ENCODE measurements around the gene TMEM44.
"Not testable (repeated sequence)": the region's sequence is repeated elsewhere in the genome, so short reads cannot be mapped to it uniquely, and the experiment has no call there.

Gene TMEM44

DNA sequence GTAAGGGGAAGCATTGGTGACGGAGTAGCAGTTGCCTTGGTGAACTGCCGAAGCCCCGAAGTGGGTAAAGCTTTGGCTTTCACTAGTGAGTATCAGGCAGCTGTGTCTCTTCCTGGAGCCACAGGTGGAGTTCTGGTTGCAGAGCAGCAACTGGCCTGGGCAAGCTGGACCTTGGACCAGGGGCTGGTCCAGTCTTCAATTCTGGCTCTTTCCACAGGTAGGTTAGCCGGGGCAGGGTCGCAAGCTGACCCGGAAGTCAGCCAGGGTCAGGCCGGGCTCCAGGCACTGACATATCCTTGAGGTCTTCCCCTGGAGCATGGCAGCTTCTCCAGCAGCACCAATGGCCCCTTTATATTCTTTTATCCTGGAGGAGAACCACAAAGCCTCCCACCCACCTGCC lies 73.2 kb downstream of the TMEM44 start:
- in situ Hi-C loops (cut with MboI; ENCODE audit: low sequenced_read_pairs), result no loop called here

DNA sequence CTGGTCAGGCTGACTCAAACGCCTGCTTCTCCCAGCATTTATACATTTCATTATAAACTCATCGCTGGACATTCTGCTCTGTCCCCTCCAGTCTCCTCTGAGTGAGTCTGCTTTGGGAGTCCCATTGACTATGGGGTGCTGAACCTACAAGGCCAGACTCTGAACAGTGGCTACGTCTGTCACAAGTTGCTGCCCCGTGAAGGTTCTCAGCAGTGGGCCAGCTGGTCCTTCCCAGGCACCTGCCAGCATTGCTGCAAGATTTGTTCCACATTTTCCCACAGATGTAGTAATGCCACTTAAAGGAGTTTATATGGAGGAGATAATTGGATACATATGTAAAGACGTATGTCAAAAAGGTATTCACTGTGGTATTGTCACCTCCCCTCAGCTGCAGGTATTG lies 73.7 kb downstream of the TMEM44 start:
- in situ Hi-C loops (cut with MboI; ENCODE audit: low sequenced_read_pairs), result no loop called here

DNA sequence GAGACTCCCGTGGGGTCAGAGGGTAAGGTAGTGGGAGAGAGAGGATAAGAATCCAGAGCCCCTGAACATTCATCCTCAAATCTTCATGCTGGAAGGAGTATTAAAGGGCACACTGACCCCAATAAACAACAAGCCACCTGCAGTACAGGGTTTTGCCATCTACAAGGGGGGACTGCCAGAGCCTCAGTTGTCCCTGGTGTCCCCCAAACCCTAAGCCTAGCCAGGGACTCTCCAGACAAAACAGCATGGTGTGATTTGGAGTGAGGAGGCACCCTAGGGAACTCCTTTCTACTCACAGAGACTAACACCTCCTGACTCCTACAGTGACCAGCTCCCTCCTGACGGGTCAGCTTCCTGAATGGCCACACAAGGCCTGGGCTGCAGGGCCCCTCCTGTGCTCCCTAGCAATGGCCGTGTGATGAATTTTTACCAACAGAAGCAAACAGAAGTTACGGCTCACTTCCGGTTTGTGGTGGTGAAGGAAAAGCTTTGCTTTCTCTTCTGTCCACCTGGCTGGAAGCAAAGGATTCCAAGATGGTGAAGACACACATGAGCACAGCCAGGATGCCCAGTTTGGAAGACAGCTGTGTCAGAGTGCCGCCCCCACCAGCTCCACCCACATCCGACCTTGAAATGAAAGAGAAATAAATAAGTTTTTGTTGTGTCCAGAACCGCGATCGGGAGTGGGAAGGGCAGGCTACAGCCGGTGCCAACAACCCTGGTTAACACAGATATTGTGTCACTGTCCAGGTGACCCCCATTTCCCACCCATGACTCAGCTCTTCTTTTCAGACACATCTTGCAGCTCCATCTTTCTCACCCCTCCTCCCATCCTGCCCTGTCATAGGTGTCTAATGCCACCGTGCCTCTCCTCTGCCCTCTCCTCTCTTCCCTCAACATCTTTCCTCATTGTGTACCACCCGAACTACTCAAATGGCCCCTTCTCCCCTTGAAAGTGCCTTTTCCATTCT lies 76.8 kb downstream of the TMEM44 start:
- in situ Hi-C loops (cut with MboI; ENCODE audit: low sequenced_read_pairs), result no loop called here

DNA sequence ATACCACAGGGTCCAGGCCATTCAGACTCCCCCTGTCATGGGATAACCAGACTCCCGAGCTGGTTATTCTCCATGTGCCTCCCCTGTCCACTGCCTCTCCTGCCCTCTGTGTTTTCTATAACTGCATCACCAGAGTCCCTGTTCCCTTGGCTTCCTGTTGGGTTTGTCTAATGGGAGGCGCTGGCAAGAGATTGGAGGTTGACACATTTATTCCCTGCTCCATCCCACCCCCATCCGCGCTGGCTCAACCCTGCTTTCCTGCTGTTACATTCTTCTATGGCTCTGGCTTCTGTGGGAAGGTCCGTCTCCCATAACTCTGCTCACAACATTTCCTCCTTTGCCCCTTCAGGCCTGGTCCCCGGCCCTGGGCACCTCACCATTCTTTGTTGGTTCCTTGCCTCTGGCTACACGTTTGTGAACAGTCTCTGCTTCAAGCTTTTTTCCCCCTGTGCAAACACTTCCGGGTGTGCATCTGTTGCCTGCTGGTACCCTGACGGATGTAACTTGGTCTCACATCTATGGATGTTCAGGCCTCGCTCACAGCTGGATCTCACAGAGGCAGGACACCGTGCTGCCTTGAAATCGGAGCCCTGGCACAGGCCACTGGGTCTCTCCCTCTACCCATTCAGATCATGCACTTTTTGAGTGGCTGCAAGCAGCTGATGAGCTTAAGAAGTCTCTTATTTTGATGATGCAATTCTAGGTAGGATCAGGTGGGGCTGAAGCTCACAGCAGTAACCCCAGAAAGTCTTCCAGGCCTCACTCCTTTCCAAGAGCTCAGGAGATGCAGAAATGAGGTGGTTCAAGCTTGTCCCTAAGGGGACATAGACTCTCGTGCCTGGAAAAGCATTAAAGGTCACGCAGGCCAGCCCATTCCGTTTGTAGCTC lies 77.8 kb downstream of the TMEM44 start:
- in situ Hi-C loops (cut with MboI; ENCODE audit: low sequenced_read_pairs), result no loop called here

DNA sequence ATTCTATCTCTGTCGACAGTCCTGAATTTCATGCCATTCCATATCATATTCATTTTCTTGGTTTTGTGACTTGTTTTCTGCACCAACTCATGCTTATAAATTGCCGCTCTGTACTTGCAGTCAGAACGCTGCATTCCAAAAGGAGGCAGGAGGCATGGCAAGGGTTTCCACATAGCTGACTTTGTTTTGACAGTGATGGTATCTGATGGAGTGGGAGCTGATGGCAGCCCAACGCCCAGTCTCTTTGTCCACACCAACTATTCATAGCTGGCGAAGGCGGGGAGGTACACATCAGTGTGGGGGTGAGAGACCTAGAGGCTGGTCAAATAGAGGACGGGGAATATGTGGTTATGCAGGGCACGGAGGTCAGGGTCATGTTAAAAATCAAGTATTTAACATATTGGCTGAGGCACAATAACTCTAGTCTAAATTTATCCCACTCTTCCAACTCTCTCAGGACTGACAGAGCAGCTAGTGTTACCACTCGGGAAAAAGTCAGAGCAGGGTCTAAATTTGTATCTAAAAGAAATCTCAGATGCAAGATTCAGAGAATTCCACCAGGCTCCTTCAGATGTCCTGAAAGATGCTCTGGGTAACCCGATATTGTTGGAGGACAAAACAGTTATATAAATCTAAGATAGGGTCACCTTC lies 78.6 kb downstream of the TMEM44 start:
- in situ Hi-C loops (cut with MboI; ENCODE audit: low sequenced_read_pairs), result no loop called here

DNA sequence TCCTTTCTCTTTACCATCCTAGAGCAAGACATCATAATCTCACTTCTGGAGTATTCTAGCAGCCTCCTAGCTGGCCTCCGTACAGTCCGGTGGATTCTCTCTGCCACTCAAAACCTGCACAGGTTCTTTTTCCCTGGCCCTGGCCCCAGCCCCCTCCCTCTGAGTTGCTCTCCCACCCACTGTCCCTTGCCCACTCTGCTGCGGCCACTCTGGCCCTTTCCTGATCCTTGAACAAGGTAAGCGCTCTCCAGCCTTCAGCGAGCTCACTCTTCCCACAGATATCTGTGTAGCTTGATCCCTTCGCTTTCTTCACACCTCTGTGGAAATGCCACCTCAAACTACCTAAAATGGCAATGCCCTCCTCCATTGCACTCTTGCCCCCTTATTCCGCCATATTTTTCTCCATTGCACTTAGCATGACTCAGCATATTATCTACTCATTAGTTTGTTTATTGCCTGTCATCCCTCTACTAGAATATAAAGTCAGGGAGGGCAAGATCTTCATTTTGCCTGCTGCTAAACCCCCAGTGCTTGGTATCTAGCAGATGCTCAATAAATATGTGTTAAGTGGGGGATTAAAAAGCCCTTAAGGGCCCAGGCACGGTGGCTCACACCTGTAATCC lies 80.8 kb downstream of the TMEM44 start:
- in situ Hi-C loops (cut with MboI; ENCODE audit: low sequenced_read_pairs), result no loop called here

DNA sequence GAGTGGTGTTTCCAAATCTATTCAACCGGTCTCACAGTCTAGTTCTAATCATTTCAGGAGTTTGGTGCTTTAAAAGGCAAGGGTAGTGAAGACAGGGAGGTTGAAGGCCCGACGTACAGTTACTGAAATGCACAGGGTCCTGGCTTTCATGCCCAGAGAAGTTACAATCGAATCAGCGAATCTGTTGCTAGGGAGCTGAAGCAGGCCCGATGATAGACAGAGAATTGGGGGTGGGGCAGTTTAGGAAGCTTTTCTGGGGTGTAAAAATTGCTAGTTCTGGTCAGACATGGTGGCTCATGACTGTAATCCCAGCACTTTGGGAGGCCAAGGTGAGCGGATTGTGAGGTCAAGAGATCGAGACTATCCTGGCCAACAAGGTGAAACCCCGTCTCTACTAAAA lies 83.4 kb downstream of the TMEM44 start:
- in situ Hi-C loops (cut with MboI; ENCODE audit: low sequenced_read_pairs), result no loop called here

DNA sequence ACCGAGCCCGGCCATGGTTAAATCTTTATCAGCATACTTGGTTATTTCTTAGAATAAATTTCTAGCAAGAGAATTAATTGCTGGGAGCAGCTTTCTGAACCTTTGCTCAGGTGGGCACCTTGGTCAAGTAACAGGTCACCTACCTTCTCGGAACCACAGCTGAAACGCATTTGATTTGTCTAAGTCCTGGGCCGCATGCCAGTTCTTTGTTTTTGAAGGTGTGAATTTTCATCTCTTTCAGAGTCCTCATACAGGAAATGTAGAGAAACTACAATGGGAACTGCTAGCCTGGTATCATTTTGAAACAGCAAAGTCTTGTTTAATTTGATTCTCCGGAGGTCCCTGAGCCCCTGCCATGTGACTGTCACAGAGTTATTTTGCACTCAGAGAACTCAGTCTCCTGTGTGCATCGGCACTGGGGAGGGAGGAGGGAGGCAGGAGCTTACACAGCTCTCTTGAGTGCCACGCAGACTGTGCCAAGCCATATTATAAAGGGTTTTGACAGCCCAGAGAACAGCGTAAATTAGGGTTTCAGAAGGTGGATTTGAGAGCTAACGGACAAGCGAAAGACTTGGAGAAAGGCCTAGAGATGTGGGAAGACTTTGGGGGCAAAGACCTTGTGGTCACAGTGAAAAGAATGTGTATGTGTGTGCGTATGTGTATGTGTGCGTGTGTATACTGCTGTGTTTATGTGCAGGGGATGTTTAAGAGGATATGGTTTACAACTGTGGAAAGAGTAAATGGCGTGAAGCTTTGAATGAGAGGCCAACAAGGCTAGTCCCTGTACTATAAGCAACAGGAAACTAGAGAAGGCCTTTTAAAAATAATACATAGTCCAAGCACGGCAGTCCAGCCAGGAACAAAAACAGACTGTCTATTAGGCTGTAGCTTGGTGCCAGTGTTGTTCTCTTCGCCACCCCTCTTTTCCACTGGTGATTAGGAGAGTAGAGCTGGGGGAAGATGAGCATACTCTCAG lies 84.6 kb downstream of the TMEM44 start:
- in situ Hi-C loops (cut with MboI; ENCODE audit: low sequenced_read_pairs), result no loop called here

DNA sequence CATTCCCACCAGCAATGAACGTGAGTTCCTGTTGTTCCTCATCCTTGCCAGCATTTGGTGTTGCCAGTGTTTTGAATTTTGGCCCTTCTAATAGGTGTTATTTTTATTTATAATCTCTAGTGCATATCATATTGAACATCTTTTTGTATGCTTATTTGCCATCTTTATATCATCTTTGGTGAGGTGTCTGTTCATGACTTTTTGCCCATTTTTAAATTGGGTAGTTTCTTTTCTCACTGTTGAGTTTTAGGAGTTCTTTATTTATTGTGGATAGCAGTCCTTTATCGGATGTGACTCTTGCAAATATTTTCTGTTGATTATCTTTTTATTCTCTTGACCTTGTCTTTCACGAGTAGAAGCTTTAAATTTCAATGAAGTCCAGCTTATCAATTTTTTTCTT lies 86.2 kb downstream of the TMEM44 start:
- in situ Hi-C loops (cut with MboI; ENCODE audit: low sequenced_read_pairs), result no loop called here

DNA sequence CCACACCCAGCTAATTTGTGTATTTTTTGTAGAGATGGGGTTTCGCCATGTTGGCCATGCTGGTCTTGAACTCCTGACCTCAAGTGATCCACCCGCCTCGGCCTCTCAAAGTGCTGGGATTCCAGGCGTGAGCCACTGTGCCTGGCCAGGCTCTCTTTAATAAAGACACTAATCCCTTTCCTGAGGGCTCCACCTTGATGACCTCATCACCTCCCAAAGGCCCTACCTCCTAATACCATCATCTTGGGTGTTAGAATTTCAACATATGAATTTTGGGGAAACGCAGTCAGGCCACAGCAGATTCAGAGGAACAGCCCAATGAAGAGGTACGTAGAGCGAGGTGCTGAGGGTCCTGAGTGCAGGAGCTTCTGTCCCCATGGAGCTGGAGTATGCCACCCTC lies 87.7 kb downstream of the TMEM44 start:
- in situ Hi-C loops (cut with MboI; ENCODE audit: low sequenced_read_pairs), result not testable (repeated sequence)

DNA sequence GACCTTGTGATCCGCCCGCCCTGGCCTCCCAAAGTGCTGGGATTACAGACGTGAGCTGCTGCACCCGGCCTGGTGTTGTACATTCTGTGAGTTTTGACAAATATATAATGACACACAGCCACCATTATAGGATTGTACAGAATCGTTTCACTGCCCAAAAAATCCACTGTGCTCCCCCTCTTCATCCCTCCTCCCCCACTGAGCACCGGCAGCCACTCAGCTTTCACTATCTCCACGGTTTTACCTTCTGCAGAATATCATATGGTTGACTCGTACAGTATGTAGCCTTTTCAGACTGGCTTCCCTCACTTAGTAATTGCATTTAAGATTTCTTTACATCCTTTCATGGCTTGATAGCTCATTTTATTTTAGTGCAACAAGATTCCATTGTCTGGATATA lies 89.7 kb downstream of the TMEM44 start:
- in situ Hi-C loops (cut with MboI; ENCODE audit: low sequenced_read_pairs), result no loop called here

DNA sequence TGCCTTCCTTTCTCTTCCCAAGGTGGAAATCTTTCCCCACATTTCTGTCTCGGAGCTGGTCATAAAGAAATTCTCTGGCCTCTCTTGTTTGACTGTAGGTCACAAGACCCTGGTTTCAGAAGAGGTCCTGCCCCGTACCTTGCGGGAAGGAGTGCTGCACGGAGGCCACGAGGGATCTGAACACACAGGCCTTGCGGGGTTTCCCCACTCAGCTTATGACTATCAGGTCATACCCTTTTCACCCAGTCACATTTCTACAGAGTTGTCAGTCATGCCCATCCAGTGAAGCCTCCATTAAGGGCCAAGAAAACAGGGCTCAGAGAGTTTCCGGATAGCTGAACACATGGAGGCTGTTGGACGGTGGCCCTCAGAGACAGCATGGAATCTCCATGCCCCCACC lies 91.7 kb downstream of the TMEM44 start:
- in situ Hi-C loops (cut with MboI; ENCODE audit: low sequenced_read_pairs), result no loop called here

DNA sequence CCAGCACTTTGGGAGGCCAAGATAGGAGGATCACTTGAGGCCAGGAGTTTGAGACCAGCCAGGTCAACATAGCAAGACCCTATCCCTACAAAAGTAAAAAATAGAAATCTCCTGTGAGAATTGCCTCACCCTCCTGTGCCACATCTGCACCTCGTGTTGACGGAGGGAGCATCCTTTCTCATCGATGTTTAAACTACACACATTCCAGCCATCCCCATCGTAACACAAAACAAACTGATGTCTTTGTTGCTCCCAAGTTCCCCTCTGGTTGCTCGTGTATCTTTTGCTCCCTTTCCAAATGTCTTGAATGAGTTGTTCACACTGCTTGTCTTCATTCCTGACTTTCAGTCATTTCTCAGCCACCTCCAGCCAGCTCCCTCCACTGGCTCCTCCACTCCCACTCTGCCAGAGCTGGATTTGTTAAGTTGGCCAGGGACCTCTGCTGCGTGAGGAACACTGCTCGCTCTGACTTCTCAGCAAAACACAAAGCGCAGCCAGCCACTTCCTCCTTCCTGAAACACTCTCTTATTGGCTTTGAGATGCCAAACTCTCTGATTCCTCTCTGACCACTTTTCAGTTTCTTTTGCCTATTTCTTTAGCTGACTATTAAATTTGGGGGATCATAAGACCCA lies 92.8 kb downstream of the TMEM44 start:
- in situ Hi-C loops (cut with MboI; ENCODE audit: low sequenced_read_pairs), result no loop called here

DNA sequence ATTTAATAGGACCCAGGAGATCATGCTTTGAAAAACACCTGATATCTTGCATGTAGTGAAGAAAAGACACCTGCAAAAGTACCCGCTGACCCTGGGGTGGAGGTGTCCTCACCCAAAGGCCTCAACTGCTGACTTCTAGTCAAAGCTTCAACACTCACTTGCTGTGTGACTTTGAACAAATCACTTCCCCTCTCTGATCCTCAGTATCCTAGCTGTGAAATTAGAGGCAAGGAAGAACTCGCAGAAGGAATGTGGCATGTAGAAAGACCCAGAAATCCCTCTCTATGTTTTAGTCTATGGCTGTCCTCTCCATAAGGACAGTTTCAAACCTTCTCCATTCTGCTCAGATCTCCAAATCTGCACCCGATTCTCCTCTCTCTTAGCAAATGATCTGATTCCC lies 93.7 kb downstream of the TMEM44 start:
- in situ Hi-C loops (cut with MboI; ENCODE audit: low sequenced_read_pairs), result no loop called here

DNA sequence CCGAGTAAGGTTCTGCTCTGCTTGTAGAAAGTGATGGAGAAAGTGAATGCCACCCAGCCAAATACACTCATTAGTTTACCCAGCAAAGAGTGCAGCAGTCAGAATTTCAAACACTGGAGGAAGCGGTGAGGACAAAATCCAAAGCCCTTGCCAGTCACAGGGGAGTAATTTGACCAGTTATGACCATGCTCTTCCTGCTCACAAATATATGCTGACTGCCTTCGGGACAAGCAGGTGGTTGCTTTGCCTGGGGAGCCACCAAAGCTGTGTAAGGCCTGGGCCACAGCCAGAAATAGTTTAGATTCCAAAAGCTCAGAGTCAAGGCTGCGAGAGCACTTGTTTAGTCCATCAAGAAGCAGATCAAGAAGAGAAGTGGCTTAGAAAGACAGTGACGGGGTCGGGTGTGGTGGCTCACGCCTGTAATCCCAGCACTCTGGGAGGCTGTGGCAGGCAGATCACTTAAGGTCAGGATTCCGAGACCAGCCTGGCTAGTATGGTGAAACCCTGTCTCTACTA lies 95.4 kb downstream of the TMEM44 start:
- in situ Hi-C loops (cut with MboI; ENCODE audit: low sequenced_read_pairs), result no loop called here
